ENCODE results near the gene LSM2.

LSM2 gene

DNA sequence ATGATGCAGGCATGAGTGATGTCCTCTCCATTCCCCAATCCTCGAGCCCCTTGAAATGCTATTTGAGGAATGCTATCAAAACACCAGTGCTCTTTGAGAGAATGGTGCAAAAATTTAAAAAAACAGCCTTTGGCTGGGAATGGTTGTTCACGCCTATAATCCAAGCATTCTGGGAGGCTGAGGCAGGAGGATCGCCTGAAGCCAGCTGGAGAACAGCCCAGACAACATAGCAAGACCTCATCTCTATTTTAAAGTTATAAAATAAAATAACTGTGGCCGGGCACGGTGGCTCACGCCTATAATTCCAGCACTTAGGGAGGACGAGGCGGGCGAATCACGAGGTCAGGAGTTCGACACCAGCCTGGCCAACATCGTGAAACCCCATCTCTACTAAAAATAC is 7.0 kb downstream of the LSM2 start:
- TF ChIP-seq SIN3A (IDR thresholded peaks at IDR 0.05; ENCODE audit: borderline replicate concordance, insufficient read depth, low read length): no peak
- no peak for TF ChIP-seq POLR2AphosphoS5 (IDR thresholded peaks at IDR 0.05; ENCODE audit: low read depth, low read length)
- TF ChIP-seq, protein P1, sequence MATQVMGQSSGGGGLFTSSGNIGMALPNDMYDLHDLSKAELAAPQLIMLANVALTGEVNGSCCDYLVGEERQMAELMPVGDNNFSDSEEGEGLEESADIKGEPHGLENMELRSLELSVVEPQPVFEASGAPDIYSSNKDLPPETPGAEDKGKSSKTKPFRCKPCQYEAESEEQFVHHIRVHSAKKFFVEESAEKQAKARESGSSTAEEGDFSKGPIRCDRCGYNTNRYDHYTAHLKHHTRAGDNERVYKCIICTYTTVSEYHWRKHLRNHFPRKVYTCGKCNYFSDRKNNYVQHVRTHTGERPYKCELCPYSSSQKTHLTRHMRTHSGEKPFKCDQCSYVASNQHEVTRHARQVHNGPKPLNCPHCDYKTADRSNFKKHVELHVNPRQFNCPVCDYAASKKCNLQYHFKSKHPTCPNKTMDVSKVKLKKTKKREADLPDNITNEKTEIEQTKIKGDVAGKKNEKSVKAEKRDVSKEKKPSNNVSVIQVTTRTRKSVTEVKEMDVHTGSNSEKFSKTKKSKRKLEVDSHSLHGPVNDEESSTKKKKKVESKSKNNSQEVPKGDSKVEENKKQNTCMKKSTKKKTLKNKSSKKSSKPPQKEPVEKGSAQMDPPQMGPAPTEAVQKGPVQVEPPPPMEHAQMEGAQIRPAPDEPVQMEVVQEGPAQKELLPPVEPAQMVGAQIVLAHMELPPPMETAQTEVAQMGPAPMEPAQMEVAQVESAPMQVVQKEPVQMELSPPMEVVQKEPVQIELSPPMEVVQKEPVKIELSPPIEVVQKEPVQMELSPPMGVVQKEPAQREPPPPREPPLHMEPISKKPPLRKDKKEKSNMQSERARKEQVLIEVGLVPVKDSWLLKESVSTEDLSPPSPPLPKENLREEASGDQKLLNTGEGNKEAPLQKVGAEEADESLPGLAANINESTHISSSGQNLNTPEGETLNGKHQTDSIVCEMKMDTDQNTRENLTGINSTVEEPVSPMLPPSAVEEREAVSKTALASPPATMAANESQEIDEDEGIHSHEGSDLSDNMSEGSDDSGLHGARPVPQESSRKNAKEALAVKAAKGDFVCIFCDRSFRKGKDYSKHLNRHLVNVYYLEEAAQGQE (IDR thresholded peaks at IDR 0.05; ENCODE audit: insufficient read depth in 1 of 2, low read depth in 2 of 2, low read length in 2 of 2): no peak
- no peak for TF ChIP-seq FOXP2 (optimal IDR thresholded peaks at IDR 0.05; ENCODE audit: borderline replicate concordance, extremely low read depth, extremely low read length, insufficient read depth)
- TF ChIP-seq TAF1 (IDR thresholded peaks at IDR 0.05; ENCODE audit: borderline replicate concordance, insufficient read depth, low read length): no peak

DNA sequence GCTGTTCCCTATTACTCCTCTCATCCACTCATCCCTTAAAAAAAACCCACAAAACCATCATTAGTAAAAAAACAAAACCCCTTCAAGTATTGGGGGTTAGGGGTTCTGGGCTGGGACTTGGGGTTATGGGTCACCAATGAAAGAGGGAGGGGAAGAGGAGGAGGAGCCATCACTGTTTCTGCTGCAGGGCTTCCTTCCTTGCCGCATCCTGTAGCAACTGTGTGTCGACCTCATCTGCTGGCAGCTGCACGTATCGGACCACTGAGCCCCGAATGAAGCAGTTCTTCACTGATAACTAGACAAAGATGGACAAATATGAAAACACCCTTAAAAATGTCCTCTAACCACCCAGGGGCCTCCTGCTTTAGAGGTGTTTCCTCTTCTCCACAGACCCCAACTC is 9.2 kb downstream of the LSM2 start:
- TF ChIP-seq POLR2AphosphoS5 (IDR thresholded peaks at IDR 0.05; ENCODE audit: low read depth, low read length) (peak; percentile 18; the same call in 1 of the 2 replicates), FOXP2 (optimal IDR thresholded peaks at IDR 0.05; ENCODE audit: borderline replicate concordance, extremely low read depth, extremely low read length, insufficient read depth) (no peak)
- TF ChIP-seq, protein P1 (IDR thresholded peaks at IDR 0.05; ENCODE audit: insufficient read depth in 1 of 2, low read depth in 2 of 2, low read length in 2 of 2): no peak

DNA sequence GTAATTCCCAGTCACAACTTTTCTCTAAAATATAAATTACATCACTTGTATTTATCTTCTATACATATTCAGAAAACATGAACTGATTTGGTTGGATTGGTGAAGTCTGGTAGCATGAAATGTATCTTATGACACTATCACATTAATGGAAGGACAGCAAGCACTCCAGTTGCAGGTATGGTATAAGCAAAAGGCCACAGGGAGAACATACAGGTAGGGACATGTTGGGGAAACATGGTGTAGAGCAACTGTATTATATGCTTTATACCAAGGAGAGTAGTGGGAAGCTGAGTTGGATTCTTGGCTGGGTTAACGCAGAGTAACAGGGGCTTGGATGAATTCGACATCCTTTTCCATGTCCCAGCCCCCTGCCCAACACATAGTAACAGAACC is 9.8 kb downstream of the LSM2 start:
- TF ChIP-seq SIN3A (IDR thresholded peaks at IDR 0.05; ENCODE audit: borderline replicate concordance, insufficient read depth, low read length): no peak
- TF ChIP-seq POLR2AphosphoS5 (IDR thresholded peaks at IDR 0.05; ENCODE audit: low read depth, low read length): no peak
- TF ChIP-seq, protein P1 (IDR thresholded peaks at IDR 0.05; ENCODE audit: insufficient read depth in 1 of 2, low read depth in 2 of 2, low read length in 2 of 2): no peak
- TF ChIP-seq TAF1 (IDR thresholded peaks at IDR 0.05; ENCODE audit: borderline replicate concordance, insufficient read depth, low read length): no peak
- no peak for TF ChIP-seq FOXP2 (optimal IDR thresholded peaks at IDR 0.05; ENCODE audit: borderline replicate concordance, extremely low read depth, extremely low read length, insufficient read depth)

DNA sequence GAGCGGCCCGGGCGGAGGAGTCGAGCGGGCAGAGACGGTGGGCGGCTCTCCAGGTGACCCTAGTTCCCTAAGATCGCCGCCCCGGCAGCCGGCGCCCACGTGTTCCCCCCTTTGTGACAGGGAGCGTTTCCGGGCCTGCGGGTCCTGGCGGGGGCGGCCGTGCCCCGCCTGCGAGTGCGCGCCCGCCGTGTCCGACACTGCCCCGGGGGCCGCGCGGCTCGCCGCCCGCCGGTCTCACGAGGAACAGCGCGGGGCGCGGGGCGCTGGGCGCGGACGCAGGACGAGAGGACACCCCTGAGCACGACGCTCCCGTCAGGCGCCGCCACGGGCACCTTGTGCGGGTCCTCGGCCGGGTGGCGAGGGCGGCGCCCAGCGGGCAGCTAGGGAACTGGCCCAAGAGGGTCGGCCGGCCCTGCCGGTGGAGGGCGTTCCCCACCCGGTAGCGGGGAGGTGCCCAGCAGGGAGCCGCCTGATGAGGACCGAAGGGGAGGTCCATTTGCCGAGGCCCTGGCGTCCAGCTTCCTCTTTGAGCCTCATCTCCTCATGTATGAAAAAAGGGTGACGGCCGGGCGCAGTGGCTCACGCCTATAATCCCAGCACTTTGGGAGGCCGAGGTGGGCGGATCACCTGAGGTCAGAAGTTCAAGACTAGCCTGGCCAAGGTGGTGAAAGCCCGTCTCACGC is 11.0 kb downstream of the LSM2 start, which contains the start of gene VARS1:
VARS1 (minus strand) TSS at position 137 of the 683 bp plus-strand sequence. CDS start 535 bp downstream, outside the sequence.
- peak; percentile 58; the same call in 1 of the 2 replicates for TF ChIP-seq POLR2AphosphoS5 (IDR thresholded peaks at IDR 0.05; ENCODE audit: low read depth, low read length)
- peak; percentile 92 for TF ChIP-seq FOXP2 (optimal IDR thresholded peaks at IDR 0.05; ENCODE audit: borderline replicate concordance, extremely low read depth, extremely low read length, insufficient read depth)
- TF ChIP-seq TAF1 (IDR thresholded peaks at IDR 0.05; ENCODE audit: borderline replicate concordance, insufficient read depth, low read length): 0 out of 2 replicates have a peak, but pooled peaks have one; percentile 48
- TF ChIP-seq, protein P1 (IDR thresholded peaks at IDR 0.05; ENCODE audit: insufficient read depth in 1 of 2, low read depth in 2 of 2, low read length in 2 of 2): 0 out of 4 replicates have a peak, but pooled peaks of 1 of the 2 experiments have one; percentile 11
- TF ChIP-seq SIN3A (IDR thresholded peaks at IDR 0.05; ENCODE audit: borderline replicate concordance, insufficient read depth, low read length): peak; percentile 88; the same call in 1 of the 2 replicates
